Activated naive CD4-positive, alpha-beta T cell treated with anti-CD3 and anti-CD28 coated beads, Interleukin-2, amount 10 ng/mL, durations not matched to agents 7 days and 5 days (primary cell): Measurements from ENCODE around the gene HRH1.
"Not testable (repeated sequence)": the region's sequence is repeated elsewhere in the genome, so short reads cannot be mapped to it uniquely, and the experiment has no call there.

Experiments
- CTCF ChIA-PET: fragments of 350-600 bp; sonication (Branson Sonifier 250); formaldehyde crosslinking; loops from one replicate; lab custom pipeline; 2021; ENCODE audit warnings: antibody characterized with exemption; lab: Charles Lee
- DNase-seq: peaks from one replicate; pipeline ENCODE4 v3.0.0-alpha.2; 2020
- H3K27ac Mint-ChIP-seq: one replicate; pipeline ENCODE4 v1.8.0; 2021; ENCODE audit warnings: mild to moderate bottlenecking, moderate library complexity, mixed read lengths
- H3K27me3 Mint-ChIP-seq: one replicate; pipeline ENCODE4 v1.8.0; 2021; ENCODE audit warnings: mild to moderate bottlenecking, mixed read lengths
- H3K36me3 Mint-ChIP-seq: one replicate; pipeline ENCODE4 v1.8.0; 2021; ENCODE audit warnings: mixed read lengths
- H3K4me1 Mint-ChIP-seq: one replicate; pipeline ENCODE4 v1.8.0; 2021; ENCODE audit warnings: mixed read lengths
- H3K4me3 Mint-ChIP-seq: one replicate; pipeline ENCODE4 v1.8.0; 2021; ENCODE audit warnings: mild to moderate bottlenecking, moderate library complexity, mixed read lengths
- H3K9me3 Mint-ChIP-seq: one replicate; pipeline ENCODE4 v1.8.0; 2021; ENCODE audit warnings: mixed read lengths

Gene HRH1

DNA sequence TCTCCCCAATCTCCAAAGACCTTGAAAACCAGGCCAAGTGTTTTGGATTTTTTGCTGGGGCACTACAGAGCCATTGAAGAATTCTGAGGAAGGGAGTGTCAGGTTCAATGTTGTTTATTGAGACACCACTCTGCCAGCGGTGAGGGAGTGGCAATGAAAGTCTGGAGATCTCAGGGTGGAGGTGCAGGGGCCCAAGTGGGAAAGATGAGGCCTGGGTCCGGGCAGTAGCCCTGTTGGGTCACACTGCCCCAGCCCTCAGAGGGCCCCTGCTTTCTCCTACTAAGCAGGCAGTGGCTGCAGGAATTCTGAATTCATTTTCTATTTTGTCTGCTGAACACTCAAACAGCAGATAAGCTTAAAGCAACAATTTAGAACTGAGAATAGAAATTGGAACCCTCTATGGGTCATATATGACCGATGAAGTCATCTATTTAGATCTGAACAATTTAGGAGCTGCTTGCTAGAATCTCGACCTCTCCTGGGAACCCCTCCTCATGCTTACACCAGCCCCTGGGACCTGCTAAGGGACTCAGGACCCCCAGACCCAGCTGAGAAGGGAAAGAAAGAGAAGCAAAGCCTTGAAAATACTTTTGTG lies 17.9 kb downstream of the HRH1 start:
- H3K27me3 Mint-ChIP-seq = peaks cover 21% of the 10 kb centered on the region
- no peaks in the 10 kb centered on the region for H3K9me3 Mint-ChIP-seq
- DNase-seq = no peak
- no peaks in the 10 kb centered on the region for H3K36me3 Mint-ChIP-seq
- no peak overlapping the region for H3K27ac Mint-ChIP-seq
- CTCF ChIA-PET = interaction anchor here (0.5 kb wide), 1 partner anchor 139 kb away, joined by 5 read pairs; no protein-coding TSS in a partner anchor
- H3K4me3 Mint-ChIP-seq = no peak overlapping the region
- no peaks in the 10 kb centered on the region for H3K4me1 Mint-ChIP-seq

DNA sequence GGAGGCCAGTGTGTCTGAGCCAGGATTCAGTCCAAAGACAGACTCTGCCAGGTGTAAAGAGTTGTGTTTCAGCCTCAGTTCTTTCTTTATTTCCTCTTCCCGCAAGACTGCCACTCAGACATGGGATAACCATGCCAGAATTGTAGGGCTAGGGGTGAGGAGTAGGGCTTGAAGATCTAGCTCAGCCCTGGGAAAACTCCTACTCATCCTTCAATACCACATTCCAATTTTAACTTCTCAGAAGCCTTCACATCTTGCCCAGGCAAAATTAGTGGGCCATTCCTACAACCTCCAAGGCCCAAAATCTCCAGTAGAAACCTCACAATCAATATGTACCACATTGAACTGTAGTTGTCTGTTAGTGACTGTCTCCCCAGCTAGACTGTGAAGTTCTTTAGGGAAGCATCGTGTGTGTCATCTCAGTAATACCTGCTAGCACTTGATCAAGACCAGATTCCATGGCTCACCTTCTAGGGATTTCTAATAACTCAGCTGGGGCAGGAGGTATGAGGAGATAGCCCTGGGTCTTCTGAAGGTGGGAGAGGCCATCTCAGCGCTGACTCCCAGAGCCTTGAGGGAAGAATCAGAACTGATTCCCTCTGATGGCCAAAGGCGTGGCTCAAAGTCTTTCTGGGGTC lies 19.7 kb downstream of the HRH1 start:
- Mint-ChIP-seq H3K36me3 (no peaks in the 10 kb centered on the region), H3K4me1 (no peaks in the 10 kb centered on the region), H3K4me3 (no peak overlapping the region), H3K9me3 (no peaks in the 10 kb centered on the region), H3K27ac (no peak overlapping the region), H3K27me3 (peaks cover 21% of the 10 kb centered on the region)
- no peak for DNase-seq
- CTCF ChIA-PET = no interaction called here

DNA sequence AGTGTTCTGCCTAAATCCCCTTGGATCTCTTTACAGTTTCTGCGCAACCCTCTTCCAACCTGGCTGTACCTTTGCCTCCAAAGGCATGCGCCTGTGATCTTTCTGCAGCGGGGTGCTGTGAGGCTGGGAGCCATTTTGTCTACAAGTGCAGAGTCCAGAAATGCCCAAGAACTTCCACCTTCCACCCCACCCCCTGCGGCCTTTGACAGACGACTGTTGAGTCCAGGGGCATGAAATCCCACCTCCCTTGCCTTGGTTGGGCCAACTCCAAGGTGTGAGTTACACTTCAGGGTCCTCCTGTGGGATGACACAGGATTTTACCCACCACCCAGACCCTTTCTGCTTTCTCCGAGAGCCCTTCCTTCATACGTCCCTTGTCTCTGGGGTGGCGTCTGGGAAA lies 24.1 kb downstream of the HRH1 start:
- H3K27ac Mint-ChIP-seq = no peak overlapping the region
- H3K9me3 Mint-ChIP-seq = no peaks in the 10 kb centered on the region
- no peak for DNase-seq
- H3K4me3 Mint-ChIP-seq = no peak overlapping the region
- H3K36me3 Mint-ChIP-seq = no peaks in the 10 kb centered on the region
- H3K4me1 Mint-ChIP-seq = no peaks in the 10 kb centered on the region
- CTCF ChIA-PET = interaction anchor here (1.1 kb wide), 1 partner anchor 28 kb away, joined by 3 read pairs; no protein-coding TSS in a partner anchor
- H3K27me3 Mint-ChIP-seq = peaks cover 15% of the 10 kb centered on the region

DNA sequence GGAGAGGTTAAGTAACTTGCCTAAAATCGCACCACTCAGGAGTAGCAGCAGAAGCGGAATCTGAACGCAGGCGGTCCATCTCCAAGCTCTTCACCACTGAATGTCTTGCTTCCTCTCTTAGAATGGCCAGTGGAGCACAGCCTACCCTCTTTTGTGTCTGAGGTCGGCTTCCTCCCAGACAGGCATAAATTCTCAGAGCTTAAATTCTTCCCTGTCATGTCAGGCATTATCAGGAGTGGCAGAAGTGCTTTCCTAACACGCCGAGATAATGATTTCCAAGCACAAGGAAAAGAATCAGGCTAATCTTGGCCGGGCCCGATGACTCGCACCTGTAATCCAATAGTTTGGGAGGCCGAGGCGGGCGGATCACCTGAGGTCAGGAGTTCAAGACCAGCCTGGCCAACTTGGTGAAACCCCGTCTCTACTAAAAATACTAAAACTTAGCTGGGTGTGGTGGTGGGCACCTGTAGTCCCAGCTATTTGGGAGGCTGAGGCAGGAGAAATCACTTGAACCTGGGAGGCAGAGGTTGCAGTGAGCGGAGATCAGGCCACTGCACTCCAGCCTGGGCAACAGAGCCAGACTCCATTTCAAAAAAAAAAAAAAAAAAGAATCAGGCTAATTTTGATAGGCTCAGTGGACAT lies 30.2 kb downstream of the HRH1 start:
- H3K27me3 Mint-ChIP-seq = peaks cover 22% of the 10 kb centered on the region

DNA sequence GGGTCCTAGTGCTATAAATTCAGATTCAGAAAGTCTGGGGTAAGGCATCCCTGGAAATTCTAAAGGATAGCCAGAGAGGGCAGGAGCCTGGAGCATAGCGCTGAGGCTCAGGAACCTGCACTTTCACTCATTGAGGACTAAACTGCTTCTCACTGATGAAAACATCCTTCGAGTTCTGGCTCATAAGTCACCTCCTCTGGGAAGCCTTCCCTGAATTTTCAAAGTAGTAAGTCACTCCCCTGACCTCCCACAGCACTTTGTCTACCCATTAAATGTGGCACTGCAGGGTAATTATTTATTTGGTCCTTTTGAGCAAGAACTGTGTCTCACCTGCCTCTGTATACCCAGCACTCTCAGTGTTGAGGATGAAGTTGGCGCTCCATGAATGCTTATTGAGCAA lies 30.9 kb downstream of the HRH1 start:
- CTCF ChIA-PET = no interaction called here
- no peaks in the 10 kb centered on the region for H3K9me3 Mint-ChIP-seq
- peaks cover 27% of the 10 kb centered on the region for H3K27me3 Mint-ChIP-seq
- H3K4me3 Mint-ChIP-seq = no peak overlapping the region
- H3K36me3 Mint-ChIP-seq = no peaks in the 10 kb centered on the region
- DNase-seq = no peak
- H3K4me1 Mint-ChIP-seq = no peaks in the 10 kb centered on the region
- H3K27ac Mint-ChIP-seq = no peak overlapping the region

More for the DNA sequence above, 30.2 kb downstream of the HRH1 start:
- DNase-seq, H3K27ac Mint-ChIP-seq, H3K4me1 Mint-ChIP-seq, H3K9me3 Mint-ChIP-seq, H3K4me3 Mint-ChIP-seq, H3K36me3 Mint-ChIP-seq, CTCF ChIA-PET: not testable (repeated sequence)

DNA sequence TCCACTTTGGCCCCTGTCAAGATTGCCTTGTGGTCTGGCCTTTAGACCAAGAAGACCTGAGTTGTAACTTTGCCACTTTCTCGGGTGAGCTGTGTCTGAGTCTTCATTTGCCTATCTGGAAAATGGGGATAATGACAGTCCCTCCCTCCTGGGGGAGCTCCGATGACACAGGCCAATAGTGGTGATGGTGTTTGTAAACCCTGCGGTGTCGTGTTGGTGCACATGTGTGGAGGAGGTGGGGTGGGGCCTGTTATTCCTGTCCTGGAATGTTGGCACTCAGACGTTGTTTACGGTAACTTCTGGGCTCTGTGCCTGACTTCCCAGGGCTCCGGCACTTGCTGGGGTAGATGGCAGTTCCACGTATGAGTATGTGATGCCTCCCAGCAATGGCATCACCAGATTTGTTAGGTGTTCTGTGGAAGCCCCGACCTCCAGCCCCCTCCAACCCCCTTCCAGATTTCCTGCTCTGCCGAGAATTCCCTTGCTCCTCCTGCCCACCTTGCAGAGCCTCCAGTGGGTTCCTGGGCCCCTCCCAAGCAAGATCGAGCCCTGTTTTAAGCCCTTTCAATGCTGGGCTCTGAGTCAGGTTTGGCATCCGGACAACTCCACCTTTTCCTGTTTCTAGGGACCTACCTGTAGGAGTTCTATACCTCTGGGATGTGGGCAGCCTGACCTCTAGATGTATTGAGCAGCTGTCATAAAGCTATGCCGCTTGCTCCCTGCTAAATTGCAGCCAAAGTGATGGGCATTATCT lies 31.4 kb downstream of the HRH1 start:
- Mint-ChIP-seq H3K4me1 (no peaks in the 10 kb centered on the region), H3K36me3 (no peaks in the 10 kb centered on the region), H3K27me3 (peaks cover 27% of the 10 kb centered on the region), H3K4me3 (no peak overlapping the region), H3K9me3 (no peaks in the 10 kb centered on the region), H3K27ac (no peak overlapping the region)
- CTCF ChIA-PET = no interaction called here
- DNase-seq = no peak

DNA sequence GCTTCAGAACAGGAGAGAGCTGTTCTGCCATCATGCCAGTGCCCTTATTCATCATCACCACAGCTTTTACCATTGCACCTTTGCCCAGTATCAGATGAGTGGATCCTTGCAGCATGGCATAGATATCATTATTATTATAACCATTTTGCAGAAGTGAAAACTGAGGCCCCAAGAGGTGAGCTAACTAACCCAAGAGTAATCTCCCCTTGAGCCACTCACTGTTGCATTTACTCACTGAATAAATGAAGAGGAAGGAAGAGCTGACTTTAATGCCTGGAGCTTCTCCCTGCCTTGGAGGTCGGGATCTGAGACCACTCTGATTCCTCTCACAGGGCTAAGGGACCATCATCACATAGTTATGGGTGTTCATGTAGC lies 32.0 kb downstream of the HRH1 start:
- H3K4me3 Mint-ChIP-seq = no peak overlapping the region
- H3K27ac Mint-ChIP-seq = no peak overlapping the region
- no peaks in the 10 kb centered on the region for H3K4me1 Mint-ChIP-seq
- DNase-seq = no peak
- no peaks in the 10 kb centered on the region for H3K9me3 Mint-ChIP-seq
- H3K27me3 Mint-ChIP-seq = peaks cover 27% of the 10 kb centered on the region
- no peaks in the 10 kb centered on the region for H3K36me3 Mint-ChIP-seq
- CTCF ChIA-PET = no interaction called here

DNA sequence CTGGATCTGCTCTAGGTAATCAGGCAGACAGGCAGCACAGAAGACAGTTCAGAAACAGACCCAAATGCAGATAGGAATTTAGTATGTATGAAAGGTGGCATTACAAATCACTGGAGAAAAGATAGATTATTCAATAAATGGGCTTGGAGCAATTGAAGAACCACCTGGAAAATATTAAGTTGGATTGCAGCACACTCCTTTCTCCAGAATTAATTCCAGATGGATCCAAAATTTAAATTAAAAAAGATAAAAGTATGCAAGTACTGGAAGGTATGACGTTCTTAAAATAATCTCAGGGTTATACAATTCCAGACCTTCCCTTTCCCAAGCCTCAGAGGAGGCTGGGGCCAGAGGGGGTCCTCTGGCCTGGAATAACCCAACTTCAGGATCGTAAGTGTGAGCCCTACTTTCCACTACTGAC lies 32.5 kb downstream of the HRH1 start:
- Mint-ChIP-seq H3K4me1 (no peaks in the 10 kb centered on the region), H3K27me3 (peaks cover 27% of the 10 kb centered on the region), H3K27ac (no peak overlapping the region), H3K4me3 (no peak overlapping the region), H3K9me3 (no peaks in the 10 kb centered on the region), H3K36me3 (no peaks in the 10 kb centered on the region)
- DNase-seq = no peak
- CTCF ChIA-PET = no interaction called here

DNA sequence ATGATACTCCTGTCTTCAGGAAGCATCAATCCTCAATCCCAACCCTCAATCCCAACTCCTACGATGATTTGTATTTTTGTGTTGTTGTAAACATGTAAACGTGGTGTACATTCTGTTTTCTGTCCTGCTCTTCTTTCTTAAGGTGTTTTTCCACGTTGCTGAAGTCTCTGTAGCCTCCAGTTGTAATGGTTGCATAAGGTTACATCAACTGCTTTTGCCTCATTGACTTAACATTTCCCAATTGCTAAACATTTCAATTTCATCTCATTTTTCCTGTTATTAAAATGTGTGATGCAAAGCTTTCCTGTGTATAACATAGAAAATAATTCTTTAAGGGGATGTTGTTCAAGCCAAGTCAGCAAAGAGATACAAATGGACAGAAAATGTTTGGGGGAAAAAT lies 33.4 kb downstream of the HRH1 start:
- CTCF ChIA-PET = no interaction called here
- Mint-ChIP-seq H3K27me3 (peaks cover 27% of the 10 kb centered on the region), H3K9me3 (no peaks in the 10 kb centered on the region), H3K36me3 (no peaks in the 10 kb centered on the region), H3K27ac (no peak overlapping the region), H3K4me3 (no peak overlapping the region), H3K4me1 (no peaks in the 10 kb centered on the region)
- no peak for DNase-seq

DNA sequence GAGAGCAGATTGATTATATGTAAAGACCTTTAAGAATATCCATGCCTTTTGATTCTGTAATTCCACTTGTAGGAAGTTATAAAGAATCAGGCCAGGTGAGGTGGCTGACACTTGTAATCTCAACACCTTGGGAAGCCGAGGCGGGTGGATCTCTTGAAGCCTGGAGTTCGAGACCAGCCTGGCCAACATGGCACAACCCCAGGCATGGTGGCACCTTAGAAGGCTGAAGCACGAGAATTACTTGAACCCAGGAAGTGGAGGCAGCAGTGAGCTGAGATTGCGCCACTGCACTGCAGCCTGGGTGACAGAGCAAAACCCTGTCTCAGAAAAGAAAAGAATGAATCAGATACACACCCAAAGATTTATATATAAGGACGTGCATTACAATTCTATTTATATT lies 33.9 kb downstream of the HRH1 start:
- Mint-ChIP-seq H3K9me3 (no peaks in the 10 kb centered on the region), H3K4me1 (no peaks in the 10 kb centered on the region), H3K27me3 (peaks cover 24% of the 10 kb centered on the region), H3K27ac (no peak overlapping the region), H3K36me3 (no peaks in the 10 kb centered on the region), H3K4me3 (no peak overlapping the region)
- no peak for DNase-seq
- CTCF ChIA-PET = no interaction called here

DNA sequence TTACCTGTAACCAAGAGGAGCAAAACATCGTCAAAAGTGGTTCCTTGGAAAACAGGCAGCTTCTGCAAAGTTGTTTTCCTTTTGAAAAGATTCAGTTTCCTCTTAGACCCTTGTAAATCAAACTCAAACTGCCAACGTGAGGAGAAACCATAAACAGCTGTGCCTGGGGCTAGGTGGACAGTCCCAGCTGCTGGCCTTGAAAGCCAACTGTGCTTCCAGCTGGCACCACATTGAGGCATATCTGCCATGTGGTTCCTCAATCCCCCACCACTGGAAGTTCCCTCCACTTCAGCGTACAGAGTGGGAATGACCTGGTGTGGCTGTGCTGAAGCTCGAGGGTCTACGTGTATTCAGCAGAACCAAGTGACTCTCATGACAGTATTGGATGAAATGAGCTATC lies 40.9 kb downstream of the HRH1 start:
- Mint-ChIP-seq H3K27me3 (peaks cover 35% of the 10 kb centered on the region), H3K4me3 (no peak overlapping the region), H3K9me3 (no peaks in the 10 kb centered on the region), H3K4me1 (peaks cover 17% of the 10 kb centered on the region), H3K36me3 (no peaks in the 10 kb centered on the region), H3K27ac (no peak overlapping the region)
- DNase-seq = no peak
- CTCF ChIA-PET = interaction anchor here (0.7 to 1.3 kb wide), 4 partner anchors 18 to 248 kb away, joined by 3 to 4 read pairs (median 3); no protein-coding TSS in a partner anchor

DNA sequence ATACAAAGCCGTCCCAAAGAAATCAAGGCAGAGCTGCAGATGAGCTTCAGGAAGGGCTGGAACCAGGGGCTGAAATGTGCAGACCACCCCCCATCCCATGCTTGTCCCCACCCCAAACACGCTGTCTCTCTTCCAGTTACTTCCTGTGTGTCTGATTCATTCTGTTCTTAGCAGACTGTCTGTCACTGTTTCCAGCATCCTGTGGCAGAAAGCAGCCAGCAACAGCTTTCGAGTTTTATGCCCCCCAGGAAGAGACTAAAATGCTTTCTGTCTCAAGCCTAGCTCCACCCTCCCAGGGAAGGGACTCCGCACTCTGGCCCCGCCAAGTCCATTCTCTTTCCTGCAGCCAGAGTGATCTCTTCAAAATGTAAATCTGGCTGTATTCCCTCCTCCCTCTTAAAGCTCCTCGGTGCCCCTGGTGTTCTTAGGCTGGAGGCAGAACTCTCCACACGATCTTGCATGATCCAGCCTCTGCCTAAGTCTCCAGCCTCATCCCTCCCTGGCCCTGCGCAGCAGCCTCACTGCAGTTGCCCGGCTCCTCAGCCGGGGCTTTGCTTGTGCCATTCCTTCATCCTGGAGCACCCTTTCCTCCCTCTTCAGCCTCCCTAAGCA lies 41.5 kb downstream of the HRH1 start:
- Mint-ChIP-seq H3K36me3 (no peaks in the 10 kb centered on the region), H3K9me3 (no peaks in the 10 kb centered on the region), H3K4me3 (no peak overlapping the region), H3K27me3 (peaks cover 35% of the 10 kb centered on the region), H3K27ac (peak overlapping the region; percentile 67), H3K4me1 (peaks cover 17% of the 10 kb centered on the region)
- DNase-seq = peak; percentile 28
- CTCF ChIA-PET = interaction anchor here (0.7 to 1.3 kb wide), 4 partner anchors 17 to 249 kb away, joined by 3 to 4 read pairs (median 3); no protein-coding TSS in a partner anchor

DNA sequence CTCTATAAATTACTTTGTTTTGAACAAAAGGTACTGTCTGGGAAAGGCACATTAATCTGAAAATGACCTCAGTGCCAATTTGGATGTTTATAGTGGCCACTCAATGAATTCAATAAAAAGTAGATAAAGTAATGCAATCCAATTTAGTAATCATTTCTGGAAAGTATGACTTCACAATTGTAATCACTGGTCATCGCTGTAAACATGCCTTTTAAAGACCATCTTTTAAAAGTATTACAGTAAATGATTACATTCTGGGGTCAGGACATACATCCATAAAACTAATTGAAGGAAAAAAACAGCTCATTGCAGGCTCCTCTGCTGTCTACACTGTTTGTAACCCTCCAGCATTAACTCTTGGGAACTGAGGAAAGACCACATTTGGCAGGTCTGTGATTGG lies 43.2 kb downstream of the HRH1 start:
- Mint-ChIP-seq H3K4me1 (peaks cover 17% of the 10 kb centered on the region), H3K27ac (no peak overlapping the region), H3K9me3 (no peaks in the 10 kb centered on the region), H3K36me3 (no peaks in the 10 kb centered on the region), H3K27me3 (peaks cover 46% of the 10 kb centered on the region), H3K4me3 (no peak overlapping the region)
- DNase-seq = no peak
- CTCF ChIA-PET = no interaction called here

DNA sequence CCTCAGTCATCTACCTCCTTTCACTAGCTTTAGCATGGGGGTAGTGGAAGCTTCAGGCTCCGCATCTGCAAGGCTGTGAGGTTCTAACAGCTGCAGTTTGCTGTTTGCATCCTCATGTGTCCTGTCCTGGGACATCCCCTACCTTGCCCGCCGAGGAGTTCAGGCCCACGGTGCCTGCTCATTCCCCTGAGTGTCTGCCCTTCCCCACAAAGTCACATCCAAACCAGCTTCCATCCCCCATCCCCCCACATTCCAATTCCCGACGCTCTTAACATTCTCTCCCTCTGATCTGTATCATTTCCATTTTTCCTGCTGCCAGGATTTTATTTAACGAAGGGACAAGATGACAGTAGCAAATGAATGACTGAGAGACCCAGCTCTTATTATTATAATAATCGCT lies 43.8 kb downstream of the HRH1 start:
- Mint-ChIP-seq H3K27ac (no peak overlapping the region), H3K36me3 (no peaks in the 10 kb centered on the region), H3K9me3 (no peaks in the 10 kb centered on the region), H3K4me1 (peaks cover 17% of the 10 kb centered on the region), H3K27me3 (peaks cover 46% of the 10 kb centered on the region), H3K4me3 (no peak overlapping the region)
- CTCF ChIA-PET = no interaction called here
- DNase-seq = no peak
